K562 (cell line): ENCODE measurements around the gene GMPR2. TPM values are rescaled to one million over a fixed set of nuclear protein-coding genes. Genes with fewer than 3 reads are reported as not detected.

Experiments
- ATAC-seq: fragments of 200-7000 bp; cut with Tn5 transposase; 3 replicates; pipeline ENCODE4 v1.9.1; 2020; ENCODE audit warnings: moderate library complexity
- BruUV-seq: library from RNA; stranded (reverse); fragments of 400-500 nt; replicated peaks from 2 replicates; lab custom pipeline; 2021; lab: Mats Ljungman, UMichigan
- CTCF ChIA-PET: fragments of 300-600 bp; formaldehyde crosslinking; extraction: SDS; loops from one replicate; lab custom pipeline; 2021; ENCODE audit warnings: low intra/inter-chr PET ratio; lab: Yijun Ruan, JAX
- POLR2A ChIA-PET: fragments of 300-600, 350-650 bp; sonication (Branson Sonifier 250); formaldehyde crosslinking; extraction: SDS; loops from one replicate; lab custom pipeline; 2021; ENCODE audit warnings: antibody characterized with exemption, inconsistent platforms; lab: Yijun Ruan, JAX
- DNase-seq, 4 experiments: peaks; one replicate each; pipeline versions ENCODE4 v3.0.0 to v3.0.0-alpha.2; 2011 to 2018; ENCODE audit warnings: low spot score in 3 of 4, mixed read lengths in 3 of 4; ENCODE audit errors: extremely low read depth in 1 of 4
- FAIRE-seq: peaks from 2 replicates; lab custom pipeline; 2011; peaks lifted over from hg19 to GRCh38; lab: Jason Lieb, UNC
- H2AFZ ChIP-seq: 2 replicates; pipeline ENCODE4 v1.6.0; 2011; ENCODE audit warnings: low read depth, low read length, control low read depth, inconsistent platforms
- H3K27ac ChIP-seq: fragments of 200-600 bp; 3 replicates; pipeline ENCODE4 v1.8.0; 2011; ENCODE audit warnings: low read depth, mild to moderate bottlenecking, control low read depth, inconsistent platforms, low read length, moderate library complexity, mixed read lengths; ENCODE audit errors: extremely low read depth
- H3K27me3 ChIP-seq, 2 experiments: fragments of 300-600 bp in 1 of 2; 2 replicates in 1 of 2; 3 replicates in 1 of 2; pipeline versions ENCODE4 v1.6.0 to v1.8.0; 2011; ENCODE audit warnings: inconsistent platforms in 2 of 2, low read length in 2 of 2, mild to moderate bottlenecking in 1 of 2, mixed read lengths in 1 of 2, moderate library complexity in 1 of 2; ENCODE audit not compliant: control insufficient read depth in 2 of 2, insufficient read depth in 2 of 2
- H3K36me3 ChIP-seq: fragments of 300-600 bp; 3 replicates; pipeline ENCODE4 v1.8.0; 2011; ENCODE audit warnings: mild to moderate bottlenecking, low read length, inconsistent platforms; ENCODE audit not compliant: control insufficient read depth, insufficient read depth
- H3K4me1 ChIP-seq, 2 experiments: fragments of 200-600 bp in 1 of 2; replicated peaks in 1 of 2; 2 replicates in 1 of 2; 3 replicates in 1 of 2; pipeline versions ENCODE4 v1.5.1 to v1.8.0; 2011; ENCODE audit warnings: inconsistent platforms in 2 of 2, low read length in 2 of 2, mild to moderate bottlenecking in 1 of 2, mixed read lengths in 1 of 2, moderate library complexity in 1 of 2; ENCODE audit not compliant: control insufficient read depth in 2 of 2, insufficient read depth in 2 of 2
- H3K4me2 ChIP-seq: 2 replicates; pipeline ENCODE4 v1.6.1; 2011; ENCODE audit warnings: low read length, control low read depth, inconsistent platforms, mixed read lengths; ENCODE audit not compliant: insufficient read depth
- H3K4me3 ChIP-seq: fragments of 200-600 bp; sonication (generic), shearing (Covaris generic); 2 replicates; pipeline ENCODE4 v1.5.1; 2016; ENCODE audit warnings: control low read depth, inconsistent platforms
- H3K79me2 ChIP-seq: fragments of 200-600 bp; 3 replicates; pipeline ENCODE4 v1.8.0; 2011; ENCODE audit warnings: low read length, inconsistent platforms; ENCODE audit not compliant: control insufficient read depth, insufficient read depth
- H3K9ac ChIP-seq, 2 experiments: 2 replicates each; pipeline versions ENCODE4 v1.6.0 to v1.6.1; 2011; ENCODE audit warnings: low read depth in 2 of 2, low read length in 2 of 2, control low read depth in 1 of 2, inconsistent platforms in 1 of 2, mild to moderate bottlenecking in 1 of 2, mixed read lengths in 1 of 2; ENCODE audit not compliant: insufficient read depth in 1 of 2
- H3K9me1 ChIP-seq: one replicate; pipeline ENCODE4 v1.6.0; 2011; ENCODE audit warnings: inconsistent platforms, mild to moderate bottlenecking, low read length, moderate library complexity; ENCODE audit not compliant: control insufficient read depth, insufficient read depth
- H3K9me3 ChIP-seq: replicated peaks from 2 replicates; pipeline ENCODE4 v1.5.1; 2011; ENCODE audit warnings: low read depth, low read length, inconsistent platforms; ENCODE audit not compliant: control insufficient read depth, insufficient read depth
- H4K20me1 ChIP-seq: replicated peaks from 2 replicates; pipeline ENCODE4 v1.6.1; 2011; ENCODE audit warnings: low read length, inconsistent platforms, mixed read lengths; ENCODE audit not compliant: control insufficient read depth, insufficient read depth
- ARNT ChIP-seq, 2 experiments: fragments of 450-650 bp; IDR thresholded peaks; 2 replicates each; pipeline ENCODE4 v1.6.1; 2016; ENCODE audit warnings: mild to moderate bottlenecking in 1 of 2
- BRD9 ChIP-seq: fragments of 450-650 bp; IDR thresholded peaks from 2 replicates; pipeline ENCODE4 v1.6.1; 2018; ENCODE audit warnings: low read depth; ENCODE audit not compliant: partially characterized antibody
- CEBPG ChIP-seq, 3 experiments: fragments of 200-800 bp in 1 of 3; sonication (Bioruptor generic) in 1 of 3; sonication (generic) in 1 of 3; formaldehyde crosslinking in 1 of 3; IDR thresholded peaks in 2 of 3; conservative IDR thresholded peaks in 1 of 3; 2 replicates each; pipeline versions ENCODE4 v1.6.1 to v1.8.0; 2016 to 2022; ENCODE audit warnings: missing compliant biosample characterization in 2 of 3, missing genetic modification characterization in 2 of 3, mild to moderate bottlenecking in 1 of 3, missing genetic modification reagents in 1 of 3
- CREBBP ChIP-seq: IDR thresholded peaks from one replicate; pipeline ENCODE4 v1.6.1; 2012; ENCODE audit warnings: low read depth, mild to moderate bottlenecking, control low read depth, inconsistent platforms, low read length
- DDX20 ChIP-seq: fragments of 450-650 bp; IDR thresholded peaks from 2 replicates; pipeline ENCODE4 v1.6.1; 2016; ENCODE audit warnings: missing genetic modification characterization, low read depth, mild to moderate bottlenecking, missing compliant biosample characterization, moderate library complexity
- DPF2 ChIP-seq: fragments of 450-650 bp; IDR thresholded peaks from 2 replicates; pipeline ENCODE4 v1.6.1; 2016
- HDAC2 ChIP-seq: fragments of 450-650 bp; IDR thresholded peaks from 2 replicates; pipeline ENCODE4 v1.6.1; 2016; ENCODE audit warnings: mild to moderate bottlenecking
- MBD2 ChIP-seq: sonication (generic); IDR thresholded peaks from 2 replicates; pipeline ENCODE4 v1.6.1; 2016; ENCODE audit warnings: low read depth, borderline replicate concordance
- MCM3 ChIP-seq: fragments of 450-650 bp; IDR thresholded peaks from 2 replicates; pipeline ENCODE4 v1.6.1; 2016
- PPARD ChIP-seq: fragments of 250-450 bp; sonication (Bioruptor Pico); IDR thresholded peaks from 2 replicates; pipeline ENCODE4 v1.8.0; 2022; ENCODE audit warnings: inconsistent platforms, mild to moderate bottlenecking, moderate library complexity
- TCF7L2 ChIP-seq: fragments of 150-350 bp; IDR thresholded peaks from 2 replicates; pipeline ENCODE4 v1.6.1; 2016; ENCODE audit warnings: low read depth, mild to moderate bottlenecking, low read length, moderate library complexity
- TRIM28 ChIP-seq: fragments of 450-650 bp; IDR thresholded peaks from 2 replicates; pipeline ENCODE4 v1.6.1; 2017
- ZNF41 ChIP-seq: fragments of 250-450 bp; sonication (Bioruptor Pico); conservative IDR thresholded peaks from 2 replicates; pipeline ENCODE4 v1.4.0; 2020; ENCODE audit warnings: mild to moderate bottlenecking
- WGBS: fragments of 100-300 bp; shearing (Covaris generic); methylation state at CpG from one replicate; pipeline ENCODE4 v1.1.6; 2016; ENCODE audit warnings: low coverage, mixed read lengths; ENCODE audit not compliant: insufficient coverage; ENCODE audit errors: missing lambda C conversion rate; 5-methylcytosine and 5-hydroxymethylcytosine counted together
- in situ Hi-C: fragments of 300-500 bp; cut with MboI; formaldehyde crosslinking; loops from 4 replicates; pipeline ENCODE4 v1.15.0; 2018; ENCODE audit warnings: inconsistent platforms, mixed read lengths
- intact Hi-C: fragments of 100-400 bp; cut with micrococcal nuclease; formaldehyde crosslinking; loops from 2 replicates; pipeline ENCODE4 v1.14.2; 2022
- polyA plus RNA-seq, 8 experiments: library from polyadenylated mRNA; depleted of rRNA in 4 of 8; stranded (reverse) in 5 of 8; unstranded in 3 of 8; fragments of >200 nt; fragmentation: Nextera tagmentation in 2 of 8; fragmentation: Illumina TruSeq in 1 of 8; extraction: Ambion mirVana in 2 of 8; extraction: Trizol in 1 of 8; gene quantifications; 2 replicates each; pipeline versions ENCODE4 v1.2.1 to v1.2.3, GENCODE V29; 2011 to 2014; ENCODE audit warnings: inconsistent platforms in 1 of 8, missing spikeins in 1 of 8
- total RNA-seq, 7 experiments: library from RNA; depleted of rRNA in 6 of 7; stranded (reverse); fragments of >200 nt in 6 of 7; fragmentation: Illumina TruSeq in 2 of 7; extraction: Trizol in 2 of 7; gene quantifications; 2 replicates each; pipeline versions ENCODE4 v1.2.1 to v1.2.3, GENCODE V29; 2011 to 2021; ENCODE audit warnings: low replicate concordance in 1 of 7

GMPR2 gene
- total and polyA plus RNA-seq, 9 of the 15 experiments (the other 6 are each of a cell fraction or from before 2014, with no cell fraction given) = 26.4 to 67.4 (median 36.3) TPM

- Histone ChIP-seq H3K4me3 (no peak overlapping the region), H3K36me3 (peaks cover 85% of the 10 kb centered on the region; the same call in 2 of the 3 replicates), H3K27me3 (no peaks in the 10 kb centered on the region), H3K4me1 (peaks cover 0 to 17% of the 10 kb centered on the region in 2 experiments; a peak in 3 of 5 replicates), H2AFZ (no peak overlapping the region), H3K9ac (peak overlapping the region in 1 of 2 experiments; percentile 52; a peak in 2 of 4 replicates), H3K9me1 (peaks cover 3% of the 10 kb centered on the region), H3K27ac (no peak overlapping the region), H4K20me1 (peaks cover 9% of the 10 kb centered on the region; the same call in 1 of the 2 replicates), H3K4me2 (no peak overlapping the region), H3K9me3 (no peaks in the 10 kb centered on the region), H3K79me2 (peaks cover 18% of the 10 kb centered on the region)
- ChIA-PET CTCF (no interaction called here), POLR2A (interaction anchor here (0.6 to 0.9 kb wide), 2 partner anchors 11 to 37 kb away, joined by 3 read pairs; partner anchors contain the start of genes RNF31 and TM9SF1)
- no TSS peak for BruUV-seq
- no peak for DNase-seq
- no peak for TF ChIP-seq MCM3
- intact Hi-C loops = no loop called here
- ATAC-seq = no peak
- 88% methylated on average over 10 of the region's 19 CpGs for WGBS
- no peak for FAIRE-seq
- in situ Hi-C loops = no loop called here
These were observed 48.4 kb upstream of the GMPR2 start for GRCh38 chr14:24184104-24184970.

- H2AFZ ChIP-seq = no peak overlapping the region
- H3K4me1 ChIP-seq = peaks cover 0 to 21% of the 10 kb centered on the region in 2 experiments; a peak in 3 of 5 replicates
- H3K9me3 ChIP-seq = no peaks in the 10 kb centered on the region
- FAIRE-seq (no peak), DNase-seq (no peak), ATAC-seq (no peak)
- no peak overlapping the region for H3K4me2 ChIP-seq
- peaks cover 3% of the 10 kb centered on the region for H3K9me1 ChIP-seq
- H3K27ac ChIP-seq = no peak overlapping the region
- H3K27me3 ChIP-seq = no peaks in the 10 kb centered on the region
- peaks cover 18% of the 10 kb centered on the region for H3K79me2 ChIP-seq
- peak overlapping the region in 1 of 2 experiments; percentile 52; a peak in 2 of 4 replicates for H3K9ac ChIP-seq
- 100% methylated on average over 5 of the region's 7 CpGs for WGBS
- no peak overlapping the region for H3K4me3 ChIP-seq
- peaks cover 9% of the 10 kb centered on the region; the same call in 1 of the 2 replicates for H4K20me1 ChIP-seq
- H3K36me3 ChIP-seq = peaks cover 78% of the 10 kb centered on the region; the same call in 2 of the 3 replicates
- intact Hi-C loops = no loop called here
- POLR2A ChIA-PET = interaction anchor here (0.9 to 1.5 kb wide), 2 partner anchors 10 to 11 kb away, joined by 3 to 5 read pairs; partner anchors contain the start of gene TM9SF1
- no TSS peak for BruUV-seq
- CTCF ChIA-PET = no interaction called here
- in situ Hi-C loops = no loop called here
- TF ChIP-seq DDX20 (tag) = no peak
- TF ChIP-seq MBD2 = no peak
- TF ChIP-seq BRD9 = no peak
- no peak for TF ChIP-seq CREBBP
- no peak for TF ChIP-seq TCF7L2
- TF ChIP-seq CEBPG (CRISPR knock-in tag; IDR thresholded peaks at IDR 0.05) = no peak
- TF ChIP-seq CEBPG (tag; conservative IDR thresholded peaks at IDR 0.05 in 1 of 2, IDR thresholded peaks at IDR 0.05 in 1 of 2) = no peak
- no peak for TF ChIP-seq ZNF41 (CRISPR knock-in tag)
- no peak for TF ChIP-seq DPF2
- no peak for TF ChIP-seq ARNT (IDR thresholded peaks at IDR 0.05)
- TF ChIP-seq TRIM28 = no peak
- TF ChIP-seq PPARD = no peak
- TF ChIP-seq HDAC2 = no peak
These were observed 47.7 kb upstream of the GMPR2 start for GRCh38 chr14:24185026-24185425.
